ENCODE data around the gene CDHR3. TPM values are rescaled to one million over a fixed set of nuclear protein-coding genes. Genes with fewer than 3 reads are reported as not detected.

Gene CDHR3
- total RNA-seq, 6 experiments from 2014 or later: 1.9 to 2.7 (median 2.3) TPM

GRCh38 chr7:105924945-105925344, 38.1 kb upstream of the CDHR3 start:
- TF ChIP-seq CTCF (IDR thresholded peaks at IDR 0.05): no peak
- H3K36me3 Mint-ChIP-seq (ENCODE audit: low read depth): peaks cover 20% of the 10 kb centered on the region
- H3K9me3 Mint-ChIP-seq: peaks cover 6% of the 10 kb centered on the region
- H3K27ac Mint-ChIP-seq: no peak overlapping the region
- no peak for DNase-seq
- H3K27me3 Mint-ChIP-seq (ENCODE audit: insufficient read depth): no peaks in the 10 kb centered on the region; the same call in 1 of the 2 replicates
- H3K4me1 Mint-ChIP-seq (ENCODE audit: low read depth): peaks cover 19% of the 10 kb centered on the region
- H3K4me3 Mint-ChIP-seq: no peak overlapping the region

- H3K36me3 Mint-ChIP-seq (ENCODE audit: low read depth): peaks cover 20% of the 10 kb centered on the region
- H3K27me3 Mint-ChIP-seq (ENCODE audit: insufficient read depth): no peaks in the 10 kb centered on the region; the same call in 1 of the 2 replicates
- no peak for DNase-seq
- H3K9me3 Mint-ChIP-seq: peaks cover 6% of the 10 kb centered on the region
- H3K27ac Mint-ChIP-seq: no peak overlapping the region
- H3K4me1 Mint-ChIP-seq (ENCODE audit: low read depth): peaks cover 16% of the 10 kb centered on the region
- H3K4me3 Mint-ChIP-seq: no peak overlapping the region
- TF ChIP-seq CTCF (IDR thresholded peaks at IDR 0.05): no peak
These were observed 36.9 kb upstream of the CDHR3 start for GRCh38 chr7:105926131-105926530.

GRCh38 chr7:105931179-105931578, 31.9 kb upstream of the CDHR3 start:
- H3K4me1 Mint-ChIP-seq (ENCODE audit: low read depth): peaks cover 47% of the 10 kb centered on the region
- no peak overlapping the region for H3K4me3 Mint-ChIP-seq
- no peaks in the 10 kb centered on the region for H3K36me3 Mint-ChIP-seq (ENCODE audit: low read depth)
- no peaks in the 10 kb centered on the region for H3K9me3 Mint-ChIP-seq
- H3K27ac Mint-ChIP-seq: no peak overlapping the region
- DNase-seq: no peak
- H3K27me3 Mint-ChIP-seq (ENCODE audit: insufficient read depth): 0 out of 2 replicates have a peak, but pooled peaks cover 1% of the 10 kb centered on the region
- TF ChIP-seq CTCF (IDR thresholded peaks at IDR 0.05): no peak

- no peak for TF ChIP-seq CTCF (IDR thresholded peaks at IDR 0.05)
- Mint-ChIP-seq H3K36me3 (ENCODE audit: low read depth) (no peaks in the 10 kb centered on the region), H3K27ac (peak overlapping the region; percentile 93), H3K4me1 (ENCODE audit: low read depth) (peaks cover 46% of the 10 kb centered on the region), H3K9me3 (no peaks in the 10 kb centered on the region), H3K4me3 (peak overlapping the region; percentile 64), H3K27me3 (ENCODE audit: insufficient read depth) (peaks cover 5% of the 10 kb centered on the region; the same call in 1 of the 2 replicates)
- DNase-seq: peak; percentile 81
These were observed 30.1 kb upstream of the CDHR3 start for GRCh38 chr7:105932835-105933477.

- TF ChIP-seq CTCF (IDR thresholded peaks at IDR 0.05): peak; percentile 64
- peak overlapping the region; percentile 29 for H3K27ac Mint-ChIP-seq
- H3K4me3 Mint-ChIP-seq: no peak overlapping the region
- peak; percentile 40 for DNase-seq
- H3K9me3 Mint-ChIP-seq: no peaks in the 10 kb centered on the region
- H3K4me1 Mint-ChIP-seq (ENCODE audit: low read depth): peaks cover 46% of the 10 kb centered on the region
- peaks cover 8% of the 10 kb centered on the region; the same call in 1 of the 2 replicates for H3K27me3 Mint-ChIP-seq (ENCODE audit: insufficient read depth)
- 0 out of 2 replicates have a peak, but pooled peaks cover 7% of the 10 kb centered on the region for H3K36me3 Mint-ChIP-seq (ENCODE audit: low read depth)
These were observed 28.4 kb upstream of the CDHR3 start for GRCh38 chr7:105934572-105935185.
